RWPE1 (cell line): ENCODE results near the gene ISG15.

Experiments used
- CTCF ChIA-PET: fragments of 350-600 bp; sonication (Branson Sonifier 250); formaldehyde crosslinking; extraction: SDS; loops from one replicate; lab custom pipeline; 2021; lab: Yijun Ruan, JAX
- POLR2A ChIA-PET: fragments of 400-600 bp; formaldehyde crosslinking; extraction: SDS; loops from one replicate; lab custom pipeline; 2020; ENCODE audit warnings: antibody characterized with exemption; ENCODE audit not compliant: low non-redundant PET; lab: Yijun Ruan, JAX
- DNase-seq: peaks from one replicate; pipeline ENCODE4 v3.0.0; 2012; ENCODE audit warnings: low spot score
- H3K27ac ChIP-seq: fragments of 450-650 bp; 2 replicates; pipeline ENCODE4 v1.5.1; 2017
- CTCF ChIP-seq: fragments of 450-650 bp; conservative IDR thresholded peaks from 2 replicates; pipeline ENCODE4 v1.5.1; 2017; ENCODE audit warnings: low read depth, mild to moderate bottlenecking

The ISG15 gene

GRCh38 chr1:1033731-1034438 is 20.6 kb downstream of the ISG15 start:
- no peak for TF ChIP-seq CTCF

GRCh38 chr1:1034439-1034781 is 21.1 kb downstream of the ISG15 start:
- TF ChIP-seq CTCF: no peak
- ChIA-PET POLR2A (no interaction called here), CTCF (interaction anchor here (1.4 kb wide), 1 partner anchor 32 kb away, joined by 3 read pairs; no protein-coding TSS in a partner anchor)
- no peak for DNase-seq
- peak overlapping the region; percentile 10; the same call in 1 of the 2 replicates for H3K27ac ChIP-seq

More at GRCh38 chr1:1033731-1034438, 20.6 kb downstream of the ISG15 start:
- peak overlapping the region; percentile 10; the same call in 1 of the 2 replicates for H3K27ac ChIP-seq
- no peak for DNase-seq
- CTCF ChIA-PET: interaction anchor here (1.4 to 1.5 kb wide), 2 partner anchors 19 to 32 kb away, joined by 3 to 4 read pairs; no protein-coding TSS in a partner anchor
- POLR2A ChIA-PET: no interaction called here

GRCh38 chr1:1035291-1035943 is 22.1 kb downstream of the ISG15 start:
- TF ChIP-seq CTCF: no peak
- peak overlapping the region; percentile 81 for H3K27ac ChIP-seq
- POLR2A ChIA-PET: no interaction called here
- CTCF ChIA-PET: interaction anchor here (1.4 kb wide), 1 partner anchor 33 kb away, joined by 3 read pairs; no protein-coding TSS in a partner anchor
- DNase-seq: no peak

- ChIA-PET CTCF (no interaction called here), POLR2A (no interaction called here)
- TF ChIP-seq CTCF: no peak
- DNase-seq: no peak
- peak overlapping the region; percentile 81 for H3K27ac ChIP-seq
Observed at GRCh38 chr1:1037366-1038327, 24.4 kb downstream of the ISG15 start.

GRCh38 chr1:1038694-1039093 is 25.4 kb downstream of the ISG15 start:
- no peak for DNase-seq
- no peak for TF ChIP-seq CTCF
- ChIA-PET POLR2A (no interaction called here), CTCF (interaction anchor here (0.9 to 1.2 kb wide), 2 partner anchors 20 to 26 kb away, joined by 3 to 7 read pairs; no protein-coding TSS in a partner anchor)
- peak overlapping the region; percentile 81 for H3K27ac ChIP-seq
